GM23248 (cell line): ENCODE measurements around the gene ALDH1L2. TPM values are rescaled to one million over a fixed set of nuclear protein-coding genes. Genes with fewer than 3 reads are reported as not detected.

Experiments
- DNase-seq: peaks from one replicate; pipeline ENCODE4 v3.0.0-alpha.2; 2015
- H2AFZ ChIP-seq: fragments of 200-600 bp; sonication (generic); 2 replicates; pipeline ENCODE4 v1.6.1; 2016; ENCODE audit warnings: antibody characterized with exemption
- H3F3A ChIP-seq: fragments of 200-600 bp; sonication (generic); 2 replicates; pipeline ENCODE4 v1.6.1; 2016; ENCODE audit warnings: mild to moderate bottlenecking, antibody characterized with exemption, mixed run types; ENCODE audit not compliant: insufficient read depth
- H3K27ac ChIP-seq: fragments of 200-600 bp; sonication (generic); 2 replicates; pipeline ENCODE4 v1.5.1; 2016; ENCODE audit warnings: mild to moderate bottlenecking
- H3K27me3 ChIP-seq: fragments of 200-600 bp; sonication (generic); replicated peaks from 2 replicates; pipeline ENCODE4 v1.6.1; 2016; ENCODE audit warnings: mild to moderate bottlenecking; ENCODE audit not compliant: insufficient read depth
- H3K36me3 ChIP-seq: fragments of 200-600 bp; sonication (generic); 2 replicates; pipeline ENCODE4 v1.6.1; 2016; ENCODE audit warnings: low read depth, mild to moderate bottlenecking
- H3K4me1 ChIP-seq: fragments of 200-600 bp; sonication (generic); 2 replicates; pipeline ENCODE4 v1.6.1; 2016; ENCODE audit warnings: mild to moderate bottlenecking; ENCODE audit not compliant: insufficient read depth
- H3K4me2 ChIP-seq: fragments of 200-600 bp; sonication (generic); one replicate; pipeline ENCODE4 v1.6.1; 2016; ENCODE audit warnings: mild to moderate bottlenecking; ENCODE audit not compliant: unreplicated experiment
- H3K4me3 ChIP-seq: fragments of 200-600 bp; sonication (generic); 2 replicates; pipeline ENCODE4 v1.5.1; 2016; ENCODE audit warnings: mild to moderate bottlenecking
- H3K79me2 ChIP-seq: fragments of 200-600 bp; sonication (generic); 2 replicates; pipeline ENCODE4 v1.6.1; 2016; ENCODE audit warnings: mild to moderate bottlenecking; ENCODE audit not compliant: insufficient read depth
- H3K9ac ChIP-seq: fragments of 200-600 bp; sonication (generic); 2 replicates; pipeline ENCODE4 v1.6.1; 2016; ENCODE audit warnings: mild to moderate bottlenecking
- H3K9me2 ChIP-seq: fragments of 200-600 bp; sonication (generic); 2 replicates; pipeline ENCODE4 v1.6.1; 2016; ENCODE audit warnings: mixed run types, mild to moderate bottlenecking, moderate library complexity; ENCODE audit not compliant: insufficient read depth
- H3K9me3 ChIP-seq: fragments of 200-600 bp; sonication (generic); one replicate; pipeline ENCODE4 v1.6.1; 2017; ENCODE audit warnings: low read depth
- H4K20me1 ChIP-seq: fragments of 200-600 bp; sonication (generic); 2 replicates; pipeline ENCODE4 v1.6.0; 2016; ENCODE audit not compliant: insufficient read depth
- EZH2 ChIP-seq: fragments of 200-600 bp; sonication (generic); IDR thresholded peaks from 2 replicates; pipeline ENCODE4 v1.6.1; 2018; ENCODE audit warnings: antibody characterized with exemption, mild to moderate bottlenecking; ENCODE audit not compliant: insufficient read depth, poor library complexity, severe bottlenecking
- EZH2phosphoT487 ChIP-seq: fragments of 200-600 bp; sonication (generic); IDR thresholded peaks from 2 replicates; pipeline ENCODE4 v1.6.1; 2018; ENCODE audit warnings: antibody characterized with exemption, moderate library complexity, mild to moderate bottlenecking, low read depth; ENCODE audit not compliant: insufficient read depth
- WGBS, 2 experiments: methylation state at CpG; one replicate each; pipeline ENCODE4 v1.1.6; 2015 to 2017; ENCODE audit warnings: low lambda C conversion rate in 2 of 2, low coverage in 1 of 2; ENCODE audit errors: missing lambda C conversion rate in 2 of 2; 5-methylcytosine and 5-hydroxymethylcytosine counted together
- in situ Hi-C: fragments of 300-500 bp; cut with MboI; formaldehyde crosslinking; loops from 2 replicates; pipeline ENCODE4 v1.15.0; 2020
- polyA plus RNA-seq: library from polyadenylated mRNA; unstranded; fragments of >200 nt; fragmentation: Nextera tagmentation; extraction: Ambion mirVana; gene quantifications from 2 replicates; pipeline ENCODE4 v1.2.1, GENCODE V29; 2016
- total RNA-seq: library from RNA; depleted of rRNA; stranded (reverse); fragments of >200 nt; shearing (Covaris generic); gene quantifications from 2 replicates; pipeline ENCODE4 v1.2.3, GENCODE V29; 2014

The ALDH1L2 gene
- total and polyA plus RNA-seq, 2 experiments from 2014 or later = 50.9 to 62.3 TPM

DNA sequence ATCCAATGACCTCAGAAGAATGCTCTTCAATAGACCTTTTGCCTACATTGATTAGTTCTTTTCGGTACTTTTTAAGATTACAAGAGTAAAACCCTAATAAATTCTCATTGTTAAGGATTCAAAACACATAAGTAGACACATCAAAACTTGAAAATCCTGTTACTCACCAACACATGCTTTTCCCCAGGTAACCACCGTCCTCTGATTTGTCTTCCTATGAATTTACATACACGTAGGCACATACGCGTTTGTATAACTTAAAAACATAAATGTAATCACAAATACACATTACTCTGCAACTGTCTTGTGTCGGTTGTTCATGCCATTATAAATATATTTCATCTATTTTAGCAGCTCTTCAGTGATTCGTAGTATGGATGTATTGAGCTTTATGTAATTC lies 22.4 kb upstream of the ALDH1L2 start:
- in situ Hi-C loops = no loop called here
- 75 to 77% methylated on average over 7 of the region's 7 CpGs for WGBS, 2 experiments
- H3K9ac ChIP-seq = peak overlapping the region; percentile 96

DNA sequence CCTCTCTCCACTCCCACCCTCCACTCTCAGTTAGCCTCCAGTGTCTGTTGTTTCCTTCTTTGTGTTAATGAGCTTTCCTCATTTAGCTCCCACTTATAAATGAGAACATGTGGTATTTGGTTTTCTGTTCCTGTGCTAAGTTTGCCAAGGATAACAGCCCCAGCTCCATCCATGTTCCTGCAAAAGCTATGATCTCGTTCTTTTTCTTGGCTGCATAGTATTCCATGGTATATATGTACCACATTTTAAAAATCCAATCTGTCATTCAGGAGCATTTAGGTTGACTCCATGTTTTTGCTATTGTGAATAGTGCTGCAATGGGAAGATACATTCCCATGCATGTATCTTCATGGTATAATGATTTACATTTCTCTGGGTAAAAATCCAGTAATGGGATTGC lies 20.5 kb upstream of the ALDH1L2 start:
- H4K20me1 ChIP-seq = 0 out of 2 replicates have a peak, but pooled peaks cover 4% of the 10 kb centered on the region
- H3K27ac ChIP-seq = no peak overlapping the region
- H3K27me3 ChIP-seq = no peaks in the 10 kb centered on the region
- H3F3A ChIP-seq = peaks cover 17% of the 10 kb centered on the region
- no peak for DNase-seq
- in situ Hi-C loops = no loop called here
- H3K9me2 ChIP-seq = no peaks in the 10 kb centered on the region
- no peaks in the 10 kb centered on the region for H3K36me3 ChIP-seq
- H3K9me3 ChIP-seq = no peaks in the 10 kb centered on the region
- no peak overlapping the region for H2AFZ ChIP-seq
- peaks cover 14% of the 10 kb centered on the region for H3K4me1 ChIP-seq
- no peak overlapping the region for H3K4me2 ChIP-seq
- no peak overlapping the region for H3K4me3 ChIP-seq
- 74 to 83% methylated on average over 1 of the region's 1 CpG for WGBS, 2 experiments
- TF ChIP-seq EZH2 = no peak
- no peak for TF ChIP-seq EZH2phosphoT487
- no peak overlapping the region for H3K9ac ChIP-seq
- H3K79me2 ChIP-seq = peaks cover 18% of the 10 kb centered on the region

More for the DNA sequence above, 22.4 kb upstream of the ALDH1L2 start:
- H3K36me3 ChIP-seq = no peaks in the 10 kb centered on the region; the same call in 1 of the 2 replicates
- no peak for DNase-seq
- H4K20me1 ChIP-seq = 0 out of 2 replicates have a peak, but pooled peaks cover 4% of the 10 kb centered on the region
- peaks cover 37% of the 10 kb centered on the region for H3K79me2 ChIP-seq
- TF ChIP-seq EZH2phosphoT487 = no peak
- no peak for TF ChIP-seq EZH2
- H2AFZ ChIP-seq = peak overlapping the region; percentile 94
- H3F3A ChIP-seq = peaks cover 36% of the 10 kb centered on the region
- H3K4me2 ChIP-seq = peak overlapping the region; percentile 83
- peak overlapping the region; percentile 95; the same call in 1 of the 2 replicates for H3K27ac ChIP-seq
- no peaks in the 10 kb centered on the region for H3K9me2 ChIP-seq
- H3K4me3 ChIP-seq = peak overlapping the region; percentile 91
- H3K9me3 ChIP-seq = no peaks in the 10 kb centered on the region
- H3K4me1 ChIP-seq = peaks cover 23% of the 10 kb centered on the region
- no peaks in the 10 kb centered on the region for H3K27me3 ChIP-seq

DNA sequence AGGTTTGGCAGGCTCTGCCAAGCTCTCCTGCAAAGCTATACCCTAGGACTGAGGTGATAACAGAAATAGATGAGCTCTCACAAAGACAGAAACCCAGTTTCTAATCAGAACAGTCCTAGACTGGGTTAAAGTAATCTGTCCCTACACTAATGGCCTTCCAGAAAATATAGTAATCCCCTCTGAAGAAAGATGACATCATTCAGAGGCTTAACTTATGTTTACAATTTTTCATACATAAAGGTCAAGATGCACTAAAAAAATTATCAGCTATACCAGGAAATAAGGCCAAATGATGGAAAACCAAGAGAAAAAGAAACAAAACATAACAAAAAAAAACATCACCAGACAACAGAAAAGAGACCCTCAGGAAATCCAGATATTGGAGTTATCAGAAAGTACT lies 18.4 kb upstream of the ALDH1L2 start:
- Histone ChIP-seq H3K27ac (no peak overlapping the region), H3K27me3 (no peaks in the 10 kb centered on the region), H3K4me1 (peaks cover 10% of the 10 kb centered on the region), H3K9ac (no peak overlapping the region), H3K9me3 (no peaks in the 10 kb centered on the region), H3F3A (no peaks in the 10 kb centered on the region; the same call in 1 of the 2 replicates), H3K4me2 (no peak overlapping the region), H4K20me1 (no peaks in the 10 kb centered on the region), H3K79me2 (no peaks in the 10 kb centered on the region), H3K4me3 (no peak overlapping the region), H3K36me3 (no peaks in the 10 kb centered on the region), H2AFZ (no peak overlapping the region), H3K9me2 (no peaks in the 10 kb centered on the region)
- TF ChIP-seq EZH2 (no peak), EZH2phosphoT487 (no peak)
- DNase-seq = no peak
- in situ Hi-C loops = no loop called here

DNA sequence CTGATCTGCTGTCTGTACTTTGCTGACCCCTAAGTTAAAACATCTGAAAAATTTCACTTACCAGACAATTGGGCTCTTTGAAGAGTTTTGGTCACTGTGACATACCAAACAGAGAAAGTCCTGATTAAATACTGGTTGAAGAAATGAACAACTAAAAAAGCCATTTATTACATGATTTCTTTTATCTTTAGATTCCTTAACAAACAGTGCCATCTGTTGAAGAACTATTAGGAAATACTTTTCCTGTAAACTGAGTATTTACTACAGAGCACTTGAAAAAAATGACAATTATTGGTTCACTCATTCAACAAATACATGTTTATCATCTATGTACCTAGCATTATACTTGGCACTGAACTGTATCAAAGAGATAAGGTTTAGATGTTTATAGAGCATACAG lies 16.7 kb upstream of the ALDH1L2 start:
- Histone ChIP-seq H3F3A (no peaks in the 10 kb centered on the region; the same call in 1 of the 2 replicates), H3K4me2 (no peak overlapping the region), H3K36me3 (no peaks in the 10 kb centered on the region), H2AFZ (peak overlapping the region; percentile 84), H3K27ac (0 out of 2 replicates have a peak overlapping the region, but pooled peaks have one; percentile 0), H3K4me1 (peaks cover 10% of the 10 kb centered on the region), H3K4me3 (no peak overlapping the region), H4K20me1 (no peaks in the 10 kb centered on the region), H3K9me3 (no peaks in the 10 kb centered on the region), H3K9ac (peak overlapping the region; percentile 52; the same call in 1 of the 2 replicates), H3K79me2 (no peaks in the 10 kb centered on the region), H3K27me3 (no peaks in the 10 kb centered on the region), H3K9me2 (no peaks in the 10 kb centered on the region)
- peak; percentile 58 for DNase-seq
- TF ChIP-seq EZH2 = no peak
- TF ChIP-seq EZH2phosphoT487 = no peak
- in situ Hi-C loops = no loop called here
